ENCODE results near the gene HDAC11.
"Not testable (repeated sequence)": the region's sequence is repeated elsewhere in the genome, so short reads cannot be mapped to it uniquely, and the experiment has no call there.

Gene HDAC11

GRCh38 chr3:13479582-13480339 is at the start of gene HDAC11:
HDAC11 (plus strand) TSS chr3:13480306; CDS start chr3:13480348, 42 bp downstream.
- DNase-seq = peak; percentile 87

GRCh38 chr3:13430411-13430875 is 49.7 kb upstream of the HDAC11 start:
- not testable (repeated sequence) for DNase-seq

GRCh38 chr3:13432093-13432492 is 48.0 kb upstream of the HDAC11 start:
- DNase-seq = no peak

GRCh38 chr3:13433912-13434311 is 46.2 kb upstream of the HDAC11 start:
- no peak for DNase-seq

- not testable (repeated sequence) for DNase-seq
Measured at GRCh38 chr3:13436213-13436612, 43.9 kb upstream of the HDAC11 start.

- DNase-seq = no peak
Measured at GRCh38 chr3:13440204-13440817, 39.8 kb upstream of the HDAC11 start.

GRCh38 chr3:13442882-13443281 is 37.2 kb upstream of the HDAC11 start:
- DNase-seq = not testable (repeated sequence)

GRCh38 chr3:13451301-13451673 is 28.8 kb upstream of the HDAC11 start:
- no peak for DNase-seq

- DNase-seq = peak; percentile 48
Measured at GRCh38 chr3:13452490-13453335, 27.4 kb upstream of the HDAC11 start.

- DNase-seq = no peak
Measured at GRCh38 chr3:13455644-13456043, 24.5 kb upstream of the HDAC11 start.

- no peak for DNase-seq
Measured at GRCh38 chr3:13457593-13457992, 22.5 kb upstream of the HDAC11 start.

- no peak for DNase-seq
Measured at GRCh38 chr3:13459605-13460340, 20.3 kb upstream of the HDAC11 start.

- DNase-seq = no peak
Measured at GRCh38 chr3:13460341-13460736, 19.8 kb upstream of the HDAC11 start.

GRCh38 chr3:13461169-13462124 is 18.7 kb upstream of the HDAC11 start:
- DNase-seq = no peak

GRCh38 chr3:13462125-13462629 is 17.9 kb upstream of the HDAC11 start:
- no peak for DNase-seq

- no peak for DNase-seq
Measured at GRCh38 chr3:13462822-13463221, 17.3 kb upstream of the HDAC11 start.

- no peak for DNase-seq
Measured at GRCh38 chr3:13463618-13464400, 16.3 kb upstream of the HDAC11 start.

- DNase-seq = no peak
Measured at GRCh38 chr3:13465236-13465873, 14.8 kb upstream of the HDAC11 start.

GRCh38 chr3:13466781-13467180 is 13.3 kb upstream of the HDAC11 start:
- DNase-seq = no peak
